ENCODE measurements around the gene THOC1.

THOC1 gene

GRCh38 chr18:275486-275885 is 7.6 kb upstream of the THOC1 start:
- no peak for DNase-seq

DNA sequence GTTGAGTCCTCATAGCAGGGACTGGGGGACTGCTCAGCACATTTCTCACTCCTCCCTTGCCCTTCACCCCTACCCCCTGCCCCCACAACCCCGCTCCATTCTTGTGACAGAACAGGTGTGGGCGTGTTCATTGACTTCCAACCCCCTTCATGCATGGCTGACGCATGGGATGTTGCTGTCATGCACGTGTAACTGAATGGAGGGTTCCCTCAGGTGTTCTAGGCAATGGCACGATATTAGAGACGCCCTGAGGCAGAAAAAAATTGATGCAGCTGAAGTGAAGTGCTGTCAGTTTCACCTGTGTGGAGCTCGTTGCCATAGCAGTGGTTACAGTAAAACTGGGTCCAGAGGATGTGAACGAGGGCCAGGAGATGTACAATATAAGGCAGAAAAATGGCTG is 6.5 kb upstream of the THOC1 start:
- no peak for DNase-seq

- DNase-seq, result no peak
Measured at GRCh38 chr18:273525-273924, 5.7 kb upstream of the THOC1 start.

GRCh38 chr18:272650-273049 is 4.8 kb upstream of the THOC1 start:
- DNase-seq, result no peak

DNA sequence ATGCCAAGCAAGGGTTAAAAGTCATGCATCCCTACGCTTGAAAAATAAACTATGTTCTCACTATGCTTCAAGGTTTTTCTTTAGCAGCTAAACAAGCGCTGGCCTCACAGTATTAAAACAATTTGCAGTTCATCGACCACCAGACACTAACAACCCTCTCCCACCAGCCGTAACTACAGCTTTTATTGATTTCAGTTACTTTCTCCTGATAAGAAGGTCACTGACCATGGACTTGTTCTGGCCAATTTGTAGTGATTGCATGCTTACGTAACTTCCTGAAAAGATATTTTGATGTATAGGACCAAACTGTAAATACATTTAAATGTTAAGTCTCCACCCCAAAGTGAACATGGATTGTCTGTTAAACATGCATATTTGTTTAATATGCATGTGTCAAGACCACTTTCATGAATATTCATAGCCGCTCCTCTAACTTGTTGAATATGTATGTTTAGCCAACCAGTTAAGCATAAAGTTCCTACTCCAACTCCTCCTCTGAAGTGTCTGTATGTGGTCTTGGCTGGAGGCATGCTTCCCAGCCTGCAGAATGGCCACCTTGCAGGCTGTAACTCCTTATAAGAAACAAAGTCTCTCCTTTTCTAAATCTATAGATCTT is 1.7 kb upstream of the THOC1 start:
- no peak for DNase-seq

- DNase-seq, result no peak
Measured at GRCh38 chr18:267380-267687, 513 bp downstream of the THOC1 start.

- no peak for DNase-seq
Measured at GRCh38 chr18:261398-262073, 6.3 kb downstream of the THOC1 start.

GRCh38 chr18:260547-260946 is 7.3 kb downstream of the THOC1 start:
- DNase-seq, result no peak

GRCh38 chr18:255171-255570 is 12.7 kb downstream of the THOC1 start:
- no peak for DNase-seq

- no peak for DNase-seq
Measured at GRCh38 chr18:253121-253520, 14.7 kb downstream of the THOC1 start.

- no peak for DNase-seq
Measured at GRCh38 chr18:251572-251971, 16.3 kb downstream of the THOC1 start.

DNA sequence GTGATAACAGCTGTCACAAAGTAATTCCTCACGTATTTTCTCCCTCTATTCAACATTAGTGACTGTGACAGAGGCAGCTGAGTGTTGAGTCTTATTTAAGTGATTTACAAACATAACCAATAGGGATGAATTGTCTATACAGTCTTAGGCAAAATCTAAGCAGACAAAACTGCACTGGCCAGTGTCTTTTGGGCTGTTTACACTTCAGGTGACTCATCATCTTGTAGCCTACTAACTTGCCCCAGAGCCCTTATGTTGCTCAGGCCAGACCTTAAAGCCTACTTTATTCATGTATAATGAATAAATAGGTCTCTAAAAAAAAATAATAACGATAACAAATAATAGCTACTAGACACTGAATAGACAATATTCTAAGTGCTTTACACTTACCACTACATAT is 17.2 kb downstream of the THOC1 start:
- no peak for DNase-seq

- no peak for DNase-seq
Measured at GRCh38 chr18:248053-248452, 19.8 kb downstream of the THOC1 start.

GRCh38 chr18:245282-245847 is 22.5 kb downstream of the THOC1 start:
- no peak for DNase-seq

- DNase-seq, result no peak
Measured at GRCh38 chr18:240175-240574, 27.7 kb downstream of the THOC1 start.

DNA sequence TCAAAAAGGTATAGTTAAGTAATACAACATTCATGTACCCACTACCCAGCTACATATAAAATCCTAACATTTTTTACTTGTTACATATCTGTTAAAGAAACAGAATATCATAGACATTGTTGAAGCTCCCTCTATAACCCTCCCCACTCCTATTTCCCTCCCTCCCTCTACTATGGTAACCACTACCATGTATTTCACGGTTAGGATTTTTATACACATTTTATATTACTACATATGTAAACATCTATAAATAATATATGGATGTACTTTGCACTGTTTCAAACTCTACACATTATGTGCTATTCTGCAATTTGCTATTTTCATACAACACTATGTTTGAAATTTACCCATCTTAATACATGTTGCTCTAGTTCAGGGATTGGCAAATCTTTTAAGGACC is 36.3 kb downstream of the THOC1 start:
- no peak for DNase-seq

GRCh38 chr18:228586-228985 is 39.3 kb downstream of the THOC1 start:
- DNase-seq, result no peak

- no peak for DNase-seq
Measured at GRCh38 chr18:227902-228301, 39.9 kb downstream of the THOC1 start.

GRCh38 chr18:227374-227773 is 40.5 kb downstream of the THOC1 start:
- no peak for DNase-seq

GRCh38 chr18:225745-226144 is 42.1 kb downstream of the THOC1 start:
- no peak for DNase-seq

GRCh38 chr18:220708-221107 is 47.1 kb downstream of the THOC1 start:
- DNase-seq, result no peak

- no peak for DNase-seq
Measured at GRCh38 chr18:217532-218336, 50.1 kb downstream of the THOC1 start.

DNA sequence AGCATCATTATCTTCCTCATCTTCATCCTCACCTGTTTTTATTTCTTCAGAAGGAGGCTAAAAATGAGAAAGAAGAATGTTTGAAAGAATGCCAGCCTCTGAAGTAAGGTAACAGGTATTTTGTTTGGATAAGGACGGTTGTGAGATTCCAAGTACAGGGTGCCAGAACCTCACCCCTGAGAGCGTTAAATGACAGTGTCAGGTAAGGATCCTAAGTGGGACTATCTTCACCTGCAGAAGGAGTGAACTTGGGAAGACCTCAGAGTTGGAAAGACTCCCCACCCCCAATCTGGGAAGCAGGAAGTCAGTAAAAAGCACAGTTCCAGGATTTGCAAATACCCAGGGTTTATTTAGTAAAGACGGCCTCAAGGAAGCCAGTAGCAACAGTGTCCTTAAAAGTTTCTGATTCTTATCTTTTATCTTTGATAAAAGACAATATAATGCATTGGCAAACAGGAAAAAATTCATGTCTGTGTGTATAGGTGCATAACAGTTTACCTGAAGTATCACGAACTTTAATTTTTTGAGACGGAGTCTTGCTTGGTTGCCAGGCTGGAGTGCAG is 52.3 kb downstream of the THOC1 start:
- DNase-seq, result no peak

GRCh38 chr18:213966-214365 is 53.9 kb downstream of the THOC1 start:
- no peak for DNase-seq

All from effector CD8-positive, alpha-beta T cell (primary cell).